Erythroblast (primary cell): Measurements from ENCODE around the gene EEF1AKMT2.

Experiments
- GATA1 ChIP-seq: IDR thresholded peaks from 2 replicates; pipeline ENCODE4 v1.6.1; 2011; ENCODE audit warnings: low read depth, mild to moderate bottlenecking, control low read depth, low read length, moderate library complexity
- POLR2A ChIP-seq: IDR thresholded peaks from 2 replicates; pipeline ENCODE4 v1.6.1; 2011; ENCODE audit warnings: mild to moderate bottlenecking, low read length

DNA sequence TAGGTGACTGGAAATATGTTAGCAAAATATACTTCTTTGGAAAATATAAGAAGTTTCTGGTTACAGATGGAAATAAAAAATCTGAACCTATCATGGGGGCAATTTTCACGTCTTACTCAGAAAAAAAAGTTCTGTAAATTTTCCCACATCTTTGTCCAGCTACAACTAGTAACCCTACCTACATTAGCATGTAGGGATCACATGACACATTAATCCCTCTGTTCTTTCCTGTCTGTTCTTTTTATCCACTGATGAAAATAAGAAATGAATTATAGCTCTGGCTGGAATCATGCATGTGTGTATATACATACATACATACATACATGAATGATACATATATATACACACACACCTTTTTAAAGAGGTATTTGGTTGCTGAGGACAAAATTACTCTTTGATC lies 43.9 kb downstream of the EEF1AKMT2 start:
- TF ChIP-seq POLR2A (no peak), GATA1 (no peak)
